Mesendoderm (in vitro differentiated cells): ENCODE measurements around the gene GSN.
A peak's percentile ranks its signal among the peaks of the same experiment; 100 is the strongest.

Source experiments
- DNase-seq: peaks from one replicate; pipeline ENCODE4 v3.0.0; 2013
- H2AK5ac ChIP-seq: 2 replicates; pipeline ENCODE4 v1.6.1; 2013; ENCODE audit warnings: low read length, inconsistent platforms
- H2BK120ac ChIP-seq: 2 replicates; pipeline ENCODE4 v1.6.1; 2013; ENCODE audit warnings: low read depth, mild to moderate bottlenecking, low read length, moderate library complexity, mixed read lengths
- H2BK15ac ChIP-seq: replicated peaks from 2 replicates; pipeline ENCODE4 v1.6.1; 2013; ENCODE audit warnings: low read depth, mild to moderate bottlenecking, moderate library complexity
- H2BK5ac ChIP-seq: 2 replicates; pipeline ENCODE4 v1.6.1; 2013; ENCODE audit warnings: low read length, inconsistent platforms
- H3K18ac ChIP-seq: 2 replicates; pipeline ENCODE4 v1.6.1; 2013; ENCODE audit warnings: mild to moderate bottlenecking, low read length, mixed read lengths
- H3K23ac ChIP-seq: one replicate; pipeline ENCODE4 v1.6.1; 2013; ENCODE audit warnings: low read length
- H3K27ac ChIP-seq: 2 replicates; pipeline ENCODE4 v1.5.1; 2013; ENCODE audit warnings: low read depth, mild to moderate bottlenecking, inconsistent platforms, low read length, moderate library complexity
- H3K27me3 ChIP-seq: 2 replicates; pipeline ENCODE4 v1.6.1; 2013; ENCODE audit warnings: low read length, control low read depth, mild to moderate bottlenecking, inconsistent platforms; ENCODE audit not compliant: insufficient read depth, poor library complexity
- H3K36me3 ChIP-seq: 2 replicates; pipeline ENCODE4 v1.6.1; 2013; ENCODE audit warnings: low read length, inconsistent platforms; ENCODE audit not compliant: control insufficient read depth, insufficient read depth
- H3K4ac ChIP-seq: one replicate; pipeline ENCODE4 v1.6.1; 2013; ENCODE audit warnings: low read depth, mild to moderate bottlenecking, low read length, moderate library complexity
- H3K4me1 ChIP-seq: 2 replicates; pipeline ENCODE4 v1.6.1; 2013; ENCODE audit warnings: low read depth, low read length, inconsistent platforms; ENCODE audit not compliant: control insufficient read depth
- H3K4me2 ChIP-seq: 2 replicates; pipeline ENCODE4 v1.6.1; 2013; ENCODE audit warnings: low read length
- H3K4me3 ChIP-seq: 2 replicates; pipeline ENCODE4 v1.5.1; 2013; ENCODE audit warnings: mild to moderate bottlenecking, low read length
- H3K56ac ChIP-seq: one replicate; pipeline ENCODE4 v1.6.1; 2013; ENCODE audit warnings: low read length
- H3K79me1 ChIP-seq: 2 replicates; pipeline ENCODE4 v1.6.1; 2013; ENCODE audit warnings: low read length, inconsistent platforms
- H3K79me2 ChIP-seq: 2 replicates; pipeline ENCODE4 v1.6.1; 2013; ENCODE audit warnings: mild to moderate bottlenecking, low read length; ENCODE audit not compliant: control insufficient read depth, insufficient read depth
- H3K9ac ChIP-seq: 2 replicates; pipeline ENCODE4 v1.6.1; 2013; ENCODE audit warnings: low read length, inconsistent platforms
- H4K5ac ChIP-seq: one replicate; pipeline ENCODE4 v1.6.1; 2013; ENCODE audit warnings: low read length
- H4K8ac ChIP-seq: one replicate; pipeline ENCODE4 v1.6.1; 2013; ENCODE audit warnings: low read depth, mild to moderate bottlenecking, control low read depth, low read length, moderate library complexity
- WGBS: extraction: QIAGEN DNeasy Blood & Tissue Kit; methylation state at CpG from one replicate; pipeline ENCODE4 v1.1.7; 2013; ENCODE audit warnings: low lambda C conversion rate, missing lambda C conversion rate; ENCODE audit not compliant: insufficient coverage; ENCODE audit errors: extremely low coverage; 5-methylcytosine and 5-hydroxymethylcytosine counted together

The GSN gene

DNA sequence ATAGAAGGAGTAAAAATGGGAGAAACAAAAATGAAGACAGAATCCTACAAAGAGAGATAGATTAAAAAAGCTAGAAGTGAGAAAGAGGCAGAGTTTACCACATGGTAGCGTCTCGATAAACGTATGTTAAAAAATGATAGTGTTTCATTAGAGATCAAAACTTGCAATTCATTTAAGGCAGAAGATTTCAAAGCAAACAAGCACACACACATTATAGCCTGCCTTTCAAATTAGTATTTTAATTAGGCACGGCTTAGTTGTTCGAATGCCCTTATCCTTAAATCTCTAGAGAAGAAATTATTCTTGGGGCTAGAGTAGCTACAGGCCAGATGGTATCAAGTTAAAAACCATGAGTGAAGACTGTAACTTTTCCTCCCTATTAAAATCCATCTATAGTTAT is 96.1 kb downstream of the GSN start:
- no peaks in the 10 kb centered on the region for H3K79me1 ChIP-seq
- H2AK5ac ChIP-seq, result no peak overlapping the region
- H3K36me3 ChIP-seq, result no peaks in the 10 kb centered on the region
- no peak overlapping the region for H2BK15ac ChIP-seq
- no peak overlapping the region for H4K5ac ChIP-seq
- H3K56ac ChIP-seq, result no peak overlapping the region
- no peak overlapping the region for H3K4me3 ChIP-seq
- peaks cover 3% of the 10 kb centered on the region for H3K4me1 ChIP-seq
- no peak overlapping the region for H3K27ac ChIP-seq
- no peak overlapping the region for H2BK5ac ChIP-seq
- H3K4me2 ChIP-seq, result no peak overlapping the region
- H3K18ac ChIP-seq, result no peak overlapping the region
- no peak overlapping the region for H3K9ac ChIP-seq
- no peaks in the 10 kb centered on the region for H3K27me3 ChIP-seq
- H2BK120ac ChIP-seq, result no peak overlapping the region
- no CpG with 5 or more reads among the region's 5 CpGs for WGBS
- H3K79me2 ChIP-seq, result no peaks in the 10 kb centered on the region
- no peak overlapping the region for H4K8ac ChIP-seq
- H3K23ac ChIP-seq, result no peak overlapping the region
- H3K4ac ChIP-seq, result no peak overlapping the region
- DNase-seq, result no peak

DNA sequence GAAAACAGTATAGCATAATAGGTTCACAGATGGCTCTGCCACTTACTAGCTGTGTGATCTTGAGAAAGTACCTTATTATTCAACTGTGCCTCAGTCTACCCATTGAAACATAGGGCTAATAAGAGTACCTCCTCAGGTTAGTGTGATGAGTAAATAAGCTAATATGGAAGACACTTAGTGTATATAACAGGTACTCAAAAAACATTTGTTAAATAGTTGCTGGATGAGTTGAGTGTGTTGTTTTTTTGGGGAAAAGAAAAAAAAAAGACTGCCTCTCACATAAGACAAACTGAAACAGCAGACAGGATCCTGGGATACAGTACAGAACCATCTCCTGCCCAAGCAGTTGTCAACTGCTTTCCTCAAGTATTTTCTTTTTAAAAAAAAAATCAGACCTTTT is 96.9 kb downstream of the GSN start:
- Histone ChIP-seq H2BK15ac (no peak overlapping the region), H3K79me1 (no peaks in the 10 kb centered on the region), H3K36me3 (no peaks in the 10 kb centered on the region), H3K4me1 (peaks cover 3% of the 10 kb centered on the region), H2AK5ac (no peak overlapping the region), H3K23ac (no peak overlapping the region), H2BK120ac (no peak overlapping the region), H2BK5ac (no peak overlapping the region), H4K5ac (no peak overlapping the region), H3K27ac (no peak overlapping the region), H3K27me3 (no peaks in the 10 kb centered on the region), H3K9ac (no peak overlapping the region), H3K18ac (no peak overlapping the region), H3K56ac (no peak overlapping the region), H3K4ac (no peak overlapping the region), H4K8ac (no peak overlapping the region), H3K4me3 (no peak overlapping the region), H3K79me2 (no peaks in the 10 kb centered on the region), H3K4me2 (no peak overlapping the region)
- no peak for DNase-seq

DNA sequence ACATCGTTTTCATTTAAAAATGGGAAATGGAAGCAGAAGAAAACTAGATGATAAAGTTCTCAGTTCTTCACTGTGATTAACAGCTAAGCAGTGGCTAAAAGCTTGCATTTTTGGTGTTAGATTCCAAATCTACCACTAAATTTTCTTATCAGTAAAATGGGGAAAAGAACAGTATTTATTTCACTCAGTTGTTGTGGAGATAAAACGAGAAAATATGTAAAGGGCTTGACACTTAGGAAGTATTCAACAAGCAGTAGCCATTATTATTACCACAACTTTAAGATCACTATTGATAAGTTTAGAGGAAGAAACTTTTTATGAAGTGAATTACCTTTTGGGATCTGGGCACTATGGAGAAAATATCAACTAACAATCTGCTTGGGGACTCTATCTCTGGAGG is 97.6 kb downstream of the GSN start:
- no peak overlapping the region for H2BK15ac ChIP-seq
- no peak overlapping the region for H3K18ac ChIP-seq
- no peak overlapping the region for H3K4me2 ChIP-seq
- no peak overlapping the region for H4K5ac ChIP-seq
- H4K8ac ChIP-seq, result no peak overlapping the region
- DNase-seq, result no peak
- H3K56ac ChIP-seq, result no peak overlapping the region
- no peak overlapping the region for H3K27ac ChIP-seq
- H3K36me3 ChIP-seq, result no peaks in the 10 kb centered on the region
- no peak overlapping the region for H3K4me3 ChIP-seq
- H3K9ac ChIP-seq, result no peak overlapping the region
- no peak overlapping the region for H2BK5ac ChIP-seq
- H3K4me1 ChIP-seq, result peaks cover 3% of the 10 kb centered on the region
- H3K79me2 ChIP-seq, result no peaks in the 10 kb centered on the region
- no peak overlapping the region for H2AK5ac ChIP-seq
- no CpG with 5 or more reads among the region's 2 CpGs for WGBS
- H3K27me3 ChIP-seq, result no peaks in the 10 kb centered on the region
- no peak overlapping the region for H3K23ac ChIP-seq
- H3K79me1 ChIP-seq, result no peaks in the 10 kb centered on the region
- no peak overlapping the region for H3K4ac ChIP-seq
- no peak overlapping the region for H2BK120ac ChIP-seq

DNA sequence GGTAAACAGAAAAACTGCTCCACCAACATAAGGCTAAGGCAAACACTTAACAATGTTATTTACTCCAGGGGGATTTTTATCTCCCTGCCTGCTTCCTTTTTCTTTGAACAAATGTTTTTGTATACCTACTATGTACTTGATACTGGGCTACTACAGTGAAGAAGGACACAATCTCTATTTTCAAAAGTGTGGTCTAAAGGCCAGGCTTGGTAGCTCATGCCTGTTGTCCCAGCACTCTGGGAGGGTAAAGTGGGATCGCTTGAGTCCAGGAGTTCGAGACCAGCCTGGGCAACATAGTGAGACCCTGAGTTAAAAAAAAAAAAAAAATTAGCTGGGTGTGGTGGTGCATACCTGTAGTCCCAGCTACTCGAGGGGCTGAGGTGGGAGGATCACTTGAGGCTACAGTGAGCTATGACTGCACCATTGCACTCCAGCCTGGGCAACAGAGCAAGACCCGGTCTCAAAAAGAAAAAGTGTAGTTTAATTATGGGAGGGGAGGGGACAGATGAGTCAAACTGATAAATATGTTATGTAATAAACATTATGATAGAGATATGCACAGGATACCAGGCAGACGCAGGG is 98.7 kb downstream of the GSN start:
- H3K79me1 ChIP-seq, result no peaks in the 10 kb centered on the region

DNA sequence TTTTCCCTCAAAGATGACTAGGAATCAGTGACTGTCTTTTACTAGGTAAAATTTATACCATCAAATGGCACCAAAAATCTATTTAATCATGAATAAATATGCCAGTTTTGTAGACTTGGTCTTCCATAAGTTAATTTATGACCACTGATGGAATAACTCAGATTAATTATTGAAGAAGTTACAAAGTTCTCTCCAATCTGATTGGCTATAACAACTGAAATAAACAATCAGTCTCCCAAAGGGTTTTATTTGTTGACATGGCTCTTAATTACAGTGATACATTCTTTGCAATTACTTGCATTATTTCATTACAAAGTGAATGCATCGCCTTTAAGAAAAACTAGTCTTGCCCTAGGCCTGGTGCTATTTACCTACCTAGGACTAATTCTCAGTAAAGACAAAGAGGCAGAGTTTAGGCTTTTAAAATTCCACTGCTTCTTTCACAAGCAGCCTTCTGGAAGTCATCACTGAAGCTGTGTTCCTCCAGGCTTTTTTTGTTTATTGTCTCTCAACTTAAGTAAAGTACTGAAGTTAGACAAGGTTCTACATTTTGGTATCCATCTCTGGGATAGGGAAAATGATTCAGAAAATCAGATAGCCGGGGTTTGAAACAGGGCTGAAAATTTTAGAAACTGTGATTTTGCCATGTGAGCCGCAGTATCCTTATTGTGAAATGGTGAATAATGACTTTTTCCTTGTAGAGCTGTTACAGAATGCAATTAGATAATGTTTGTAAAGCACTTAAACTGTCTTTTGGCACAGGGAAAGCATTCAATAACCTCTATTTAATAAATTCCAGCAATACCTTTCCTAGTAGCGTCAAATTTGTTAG is 99.6 kb downstream of the GSN start:
- no CpG with 5 or more reads among the region's 4 CpGs for WGBS

More for the DNA sequence above, 98.7 kb downstream of the GSN start:
- H3K18ac ChIP-seq, result no peak overlapping the region
- no peak overlapping the region for H2BK120ac ChIP-seq
- H4K5ac ChIP-seq, result no peak overlapping the region
- H2BK15ac ChIP-seq, result no peak overlapping the region
- no peak overlapping the region for H3K9ac ChIP-seq
- no peak overlapping the region for H3K27ac ChIP-seq
- no peak overlapping the region for H3K56ac ChIP-seq
- peaks cover 3% of the 10 kb centered on the region for H3K4me1 ChIP-seq
- no peak overlapping the region for H4K8ac ChIP-seq
- no peak overlapping the region for H2BK5ac ChIP-seq
- H3K4ac ChIP-seq, result no peak overlapping the region
- no peak overlapping the region for H3K4me2 ChIP-seq
- no peaks in the 10 kb centered on the region for H3K79me2 ChIP-seq
- no peaks in the 10 kb centered on the region for H3K27me3 ChIP-seq
- H2AK5ac ChIP-seq, result no peak overlapping the region
- H3K23ac ChIP-seq, result no peak overlapping the region
- H3K36me3 ChIP-seq, result no peaks in the 10 kb centered on the region
- no CpG with 5 or more reads among the region's 5 CpGs for WGBS
- no peak overlapping the region for H3K4me3 ChIP-seq
- DNase-seq, result no peak

More for the DNA sequence above, 99.6 kb downstream of the GSN start:
- peaks cover 3% of the 10 kb centered on the region for H3K4me1 ChIP-seq
- peak overlapping the region; percentile 42 for H3K56ac ChIP-seq
- H3K4ac ChIP-seq, result no peak overlapping the region
- H3K79me1 ChIP-seq, result no peaks in the 10 kb centered on the region
- no peaks in the 10 kb centered on the region for H3K27me3 ChIP-seq
- H3K4me3 ChIP-seq, result no peak overlapping the region
- peak; percentile 56 for DNase-seq
- no peak overlapping the region for H2BK15ac ChIP-seq
- no peak overlapping the region for H4K8ac ChIP-seq
- H3K79me2 ChIP-seq, result no peaks in the 10 kb centered on the region
- H3K23ac ChIP-seq, result no peak overlapping the region
- no peak overlapping the region for H2BK5ac ChIP-seq
- peak overlapping the region; percentile 51 for H3K18ac ChIP-seq
- no peak overlapping the region for H2BK120ac ChIP-seq
- no peaks in the 10 kb centered on the region for H3K36me3 ChIP-seq
- H3K9ac ChIP-seq, result no peak overlapping the region
- no peak overlapping the region for H3K4me2 ChIP-seq
- H4K5ac ChIP-seq, result no peak overlapping the region
- H3K27ac ChIP-seq, result peak overlapping the region; percentile 41
- H2AK5ac ChIP-seq, result no peak overlapping the region
